Measurements from ENCODE around the gene PDLIM5.

DNA sequence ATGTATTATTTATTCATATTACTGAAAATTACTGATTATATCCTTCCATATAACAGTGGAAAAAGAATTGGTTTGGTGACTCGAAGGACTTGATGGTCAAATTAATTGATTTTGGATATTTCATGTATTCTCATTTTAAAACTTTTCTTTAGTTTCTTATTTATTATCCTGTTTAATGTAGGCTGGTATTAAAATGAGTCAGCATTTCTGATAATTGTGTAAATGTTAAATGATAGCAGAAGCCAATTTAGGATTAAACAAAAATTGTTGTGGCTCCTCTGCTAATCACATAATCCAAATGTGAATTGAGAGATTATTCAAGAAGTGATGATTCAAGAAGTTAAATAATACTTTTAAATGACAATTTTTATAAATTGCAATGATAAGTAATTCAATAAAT lies 38.7 kb downstream of the PDLIM5 start:
- no peak for TF ChIP-seq POLR2A (IDR thresholded peaks at IDR 0.05)
- no peak for TF ChIP-seq CTCF (IDR thresholded peaks at IDR 0.05 in 4 of 5, conservative IDR thresholded peaks at IDR 0.05 in 1 of 5)
